GM10847 (cell line): ENCODE results near the gene PCSK5.

ENCODE experiments used
- POLR2A ChIP-seq: IDR thresholded peaks from 2 replicates; pipeline ENCODE4 v1.6.1; 2011; ENCODE audit not compliant: insufficient read length; ENCODE audit errors: extremely low read depth

Gene PCSK5

GRCh38 chr9:76151267-76151666, 260.8 kb downstream of the PCSK5 start:
- no peak for TF ChIP-seq POLR2A

GRCh38 chr9:76153339-76153738, 262.9 kb downstream of the PCSK5 start:
- no peak for TF ChIP-seq POLR2A

GRCh38 chr9:76153902-76154629, 263.6 kb downstream of the PCSK5 start:
- no peak for TF ChIP-seq POLR2A

- no peak for TF ChIP-seq POLR2A
These were observed 264.9 kb downstream of the PCSK5 start for GRCh38 chr9:76155361-76155760.

GRCh38 chr9:76158713-76159112, 268.2 kb downstream of the PCSK5 start:
- TF ChIP-seq POLR2A: no peak

GRCh38 chr9:76159293-76159926, 268.9 kb downstream of the PCSK5 start:
- no peak for TF ChIP-seq POLR2A

GRCh38 chr9:76161106-76161505, 270.6 kb downstream of the PCSK5 start:
- TF ChIP-seq POLR2A: no peak

GRCh38 chr9:76161541-76161940, 271.1 kb downstream of the PCSK5 start:
- no peak for TF ChIP-seq POLR2A

GRCh38 chr9:76162086-76162730, 271.7 kb downstream of the PCSK5 start:
- TF ChIP-seq POLR2A: no peak

GRCh38 chr9:76162751-76163500, 272.5 kb downstream of the PCSK5 start:
- no peak for TF ChIP-seq POLR2A

- no peak for TF ChIP-seq POLR2A
These were observed 276.1 kb downstream of the PCSK5 start for GRCh38 chr9:76166526-76166925.

GRCh38 chr9:76176171-76176570, 285.7 kb downstream of the PCSK5 start:
- TF ChIP-seq POLR2A: no peak

- no peak for TF ChIP-seq POLR2A
These were observed 287.5 kb downstream of the PCSK5 start for GRCh38 chr9:76177931-76178330.

- TF ChIP-seq POLR2A: no peak
These were observed 290.1 kb downstream of the PCSK5 start for GRCh38 chr9:76180541-76180940.

- TF ChIP-seq POLR2A: no peak
These were observed 290.7 kb downstream of the PCSK5 start for GRCh38 chr9:76181020-76181641.
